GM19468 (cell line): ENCODE results near the gene NCOA4.
"Not testable (repeated sequence)": the region's sequence is repeated elsewhere in the genome, so short reads cannot be mapped to it uniquely, and the experiment has no call there.

ENCODE experiments used
- ATAC-seq: cut with Tn5 transposase; IDR thresholded peaks from one replicate; pipeline ENCODE4 v1.9.1; 2021; ENCODE audit warnings: mild to moderate bottlenecking, moderate library complexity, moderate number of reproducible peaks; ENCODE audit not compliant: unreplicated experiment; ENCODE audit errors: extremely low read depth

The NCOA4 gene

GRCh38 chr10:46052791-46053375 lies 22.5 kb upstream of the NCOA4 start:
- ATAC-seq = no peak

- ATAC-seq = no peak
These were observed 21.8 kb upstream of the NCOA4 start for GRCh38 chr10:46052057-46052790.

- no peak for ATAC-seq
These were observed 20.7 kb upstream of the NCOA4 start for GRCh38 chr10:46050941-46051623.

- not testable (repeated sequence) for ATAC-seq
These were observed 19.0 kb upstream of the NCOA4 start for GRCh38 chr10:46049497-46049831.

- no peak for ATAC-seq
These were observed 17.7 kb upstream of the NCOA4 start for GRCh38 chr10:46048152-46048551.

GRCh38 chr10:46046261-46046660 lies 15.8 kb upstream of the NCOA4 start, which contains the start of gene MSMB:
TSS of gene MSMB (minus strand) at chr10:46046269. CDS start at chr10:46046237, 32 bp downstream.
- ATAC-seq = no peak

- ATAC-seq = no peak
These were observed 12.1 kb upstream of the NCOA4 start for GRCh38 chr10:46042527-46042926.

- no peak for ATAC-seq
These were observed 9.6 kb upstream of the NCOA4 start for GRCh38 chr10:46040004-46040403.

- no peak for ATAC-seq
These were observed 6.8 kb upstream of the NCOA4 start for GRCh38 chr10:46037107-46037825.

GRCh38 chr10:46035923-46036849 lies 5.8 kb upstream of the NCOA4 start:
- ATAC-seq = no peak

GRCh38 chr10:46033602-46034011 lies 3.2 kb upstream of the NCOA4 start:
- no peak for ATAC-seq

GRCh38 chr10:46031648-46032532 lies 1.5 kb upstream of the NCOA4 start:
- ATAC-seq = no peak

- ATAC-seq = no peak
These were observed 877 bp downstream of the NCOA4 start for GRCh38 chr10:46029461-46030030.

- peak; percentile 27 for ATAC-seq
These were observed 1.6 kb downstream of the NCOA4 start for GRCh38 chr10:46028584-46029460.

- ATAC-seq = no peak
These were observed 4.3 kb downstream of the NCOA4 start for GRCh38 chr10:46026106-46026505.

GRCh38 chr10:46025406-46025805 lies 5.0 kb downstream of the NCOA4 start:
- ATAC-seq = no peak

GRCh38 chr10:46024948-46025347 lies 5.5 kb downstream of the NCOA4 start:
- no peak for ATAC-seq
